Activated CD4-positive, alpha-beta T cell treated with anti-CD3 and anti-CD28 coated beads, Interleukin-2, Interleukin-4, amounts not matched to agents 100 ng/mL and 50 ng/mL, durations not matched to agents 16 hours and 8 hours (primary cell): Measurements from ENCODE around the gene EXOC4.
"Not testable (repeated sequence)": the region's sequence is repeated elsewhere in the genome, so short reads cannot be mapped to it uniquely, and the experiment has no call there.

ENCODE experiments used
- DNase-seq: peaks from one replicate; pipeline ENCODE4 v3.0.0-alpha.2; 2020; ENCODE audit warnings: low spot score

Gene EXOC4

DNA sequence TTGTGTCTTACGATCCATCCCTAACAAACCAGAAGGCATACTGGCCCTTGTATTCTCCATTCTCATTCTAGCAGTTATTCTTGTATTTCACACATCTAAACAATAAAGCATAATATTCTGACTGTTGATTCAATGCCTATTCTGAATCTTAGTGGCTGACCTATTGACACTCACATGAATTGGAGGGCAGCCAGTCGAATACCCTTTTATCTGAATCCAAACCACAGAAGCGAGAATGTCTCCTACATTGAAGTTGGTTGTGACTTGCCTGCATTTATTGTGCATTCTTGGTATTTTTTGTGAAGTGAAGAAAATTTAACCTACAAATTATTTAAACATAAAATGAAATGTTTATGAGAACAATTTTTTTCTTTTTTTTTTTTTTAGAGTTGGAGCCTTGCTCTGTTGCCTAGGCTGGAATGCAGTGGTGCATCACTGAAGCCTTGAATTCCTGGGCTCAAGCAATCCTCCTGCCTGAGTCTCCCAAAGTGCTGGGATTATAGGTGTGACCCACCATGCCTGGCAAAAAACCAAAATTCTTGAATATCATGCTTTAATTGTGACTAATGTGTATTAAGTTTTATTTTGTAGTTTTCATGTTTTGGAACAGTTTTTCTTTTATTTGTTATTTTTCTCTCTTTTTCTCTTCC, 22.7 kb downstream of the EXOC4 start:
- no peak for DNase-seq

DNA sequence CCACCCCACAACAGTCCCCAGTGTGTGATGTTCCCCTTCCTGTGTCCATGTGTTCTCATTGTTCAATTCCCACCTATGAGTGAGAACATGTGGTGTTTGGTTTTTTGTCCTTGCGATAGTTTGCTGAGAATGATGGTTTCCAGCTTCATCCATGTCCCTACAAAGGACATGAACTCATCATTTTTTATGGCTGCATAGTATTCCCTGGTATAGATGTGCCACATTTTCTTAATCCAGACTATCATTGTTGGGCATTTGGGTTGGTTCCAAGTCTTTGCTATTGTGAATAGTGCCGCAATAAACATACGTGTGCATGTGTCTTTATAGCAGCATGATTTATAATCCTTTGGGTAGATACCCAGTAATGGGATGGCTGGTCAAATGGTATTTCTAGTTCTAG, 26.1 kb downstream of the EXOC4 start:
- not testable (repeated sequence) for DNase-seq

DNA sequence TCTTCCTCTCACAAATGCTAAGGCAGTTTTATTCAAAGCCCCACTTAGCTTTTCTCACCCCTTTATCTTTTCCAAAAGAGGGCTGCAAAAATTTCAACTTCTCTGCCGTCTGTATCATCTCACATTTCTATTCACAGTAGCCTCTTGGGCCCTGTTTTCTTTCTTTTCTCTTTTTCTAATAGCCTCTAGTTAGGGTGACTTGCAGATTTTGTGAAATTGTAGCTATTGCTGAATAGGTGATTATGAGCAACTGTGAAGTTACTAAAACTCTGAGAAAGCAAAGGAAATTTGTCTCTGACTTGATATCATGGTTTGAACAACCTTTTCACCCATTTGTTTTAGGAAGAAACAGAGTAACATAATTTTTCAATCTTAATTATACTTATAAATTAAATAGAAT, 29.2 kb downstream of the EXOC4 start:
- no peak for DNase-seq

DNA sequence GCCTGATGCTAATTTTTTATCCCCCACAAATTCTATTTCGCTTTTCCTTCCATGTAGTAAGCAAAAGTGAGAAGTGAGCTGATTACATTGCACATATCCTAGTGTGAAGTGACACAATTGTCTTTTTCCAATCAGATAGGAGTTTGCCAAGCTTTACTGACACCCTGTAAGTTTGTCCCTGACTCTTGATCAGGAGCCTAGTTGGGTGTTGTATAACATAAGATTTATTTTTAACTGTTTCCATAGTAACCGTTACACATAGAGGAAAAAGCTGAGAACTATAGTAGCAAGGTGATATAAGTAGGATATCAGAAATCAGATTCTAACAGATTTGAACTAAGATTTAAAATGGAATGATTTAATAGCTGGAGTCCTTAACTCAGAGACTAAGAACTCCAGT, 31.2 kb downstream of the EXOC4 start:
- no peak for DNase-seq

DNA sequence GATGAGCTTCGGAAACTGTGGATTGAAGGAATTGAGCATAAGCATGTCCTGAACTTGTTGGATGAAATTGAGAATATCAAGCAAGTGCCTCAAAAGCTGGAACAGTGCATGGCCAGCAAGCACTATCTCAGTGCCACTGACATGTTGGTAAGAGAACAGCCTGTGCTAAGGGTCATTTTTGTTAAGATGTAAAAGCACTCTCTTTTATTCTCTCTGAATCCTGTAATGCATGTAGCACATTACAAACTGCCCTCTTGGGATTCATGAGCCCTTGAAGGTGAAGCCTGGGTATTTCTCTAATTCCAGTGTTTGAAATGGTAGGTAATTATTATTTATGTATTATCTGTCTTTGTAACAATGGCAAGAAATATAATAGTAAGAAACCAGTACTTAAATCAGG, 36.1 kb downstream of the EXOC4 start:
- DNase-seq: no peak

DNA sequence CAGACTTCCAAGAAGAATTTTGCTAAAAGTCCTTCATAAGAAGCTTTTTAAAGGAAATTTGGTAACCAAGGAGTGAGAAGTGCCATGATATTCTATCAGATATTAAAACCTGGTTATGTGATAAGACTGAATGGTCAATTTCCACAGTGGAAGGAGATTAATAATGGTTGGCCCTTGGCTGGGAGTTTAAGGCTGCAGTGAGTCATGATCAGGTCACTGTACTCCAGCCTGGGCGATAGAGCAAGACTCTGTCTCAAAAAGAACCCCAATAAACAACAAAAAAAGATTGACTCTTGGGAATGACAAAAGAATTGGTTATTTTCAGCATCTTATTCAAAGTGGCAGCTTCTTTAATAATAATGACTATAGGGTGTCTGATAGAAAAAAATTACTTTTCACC, 37.2 kb downstream of the EXOC4 start:
- DNase-seq: no peak

DNA sequence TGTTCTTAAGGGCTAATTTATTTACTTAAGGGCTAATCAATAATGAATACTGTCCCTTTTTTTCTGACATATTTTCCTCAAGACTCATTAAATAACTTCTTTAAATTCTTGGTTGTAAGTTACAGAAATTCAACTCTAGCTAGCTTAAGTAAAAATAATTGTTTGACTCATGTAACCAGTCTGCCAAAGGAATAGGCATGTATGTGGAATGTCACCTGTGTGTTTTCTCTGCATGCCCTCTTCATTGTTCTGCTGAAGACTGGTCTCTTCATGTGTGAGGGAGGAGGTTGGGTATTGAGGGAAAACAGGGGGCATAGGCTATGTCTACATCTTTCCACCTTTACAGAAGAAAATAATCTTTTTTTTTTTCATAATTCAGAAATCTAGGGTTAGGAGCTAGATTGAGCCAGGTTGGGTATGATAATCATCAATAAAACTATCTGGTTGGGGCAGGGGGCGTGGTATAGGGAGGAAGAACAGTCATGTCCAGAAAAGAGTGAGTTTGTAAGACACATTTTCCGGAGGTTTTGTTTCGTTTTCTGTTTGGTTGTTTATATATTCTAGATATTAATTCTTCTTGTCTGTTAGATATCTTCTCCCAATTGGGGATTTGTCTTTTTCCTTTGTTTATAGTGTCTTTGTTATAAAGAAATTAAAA, 37.9 kb downstream of the EXOC4 start:
- peak; percentile 43 for DNase-seq

DNA sequence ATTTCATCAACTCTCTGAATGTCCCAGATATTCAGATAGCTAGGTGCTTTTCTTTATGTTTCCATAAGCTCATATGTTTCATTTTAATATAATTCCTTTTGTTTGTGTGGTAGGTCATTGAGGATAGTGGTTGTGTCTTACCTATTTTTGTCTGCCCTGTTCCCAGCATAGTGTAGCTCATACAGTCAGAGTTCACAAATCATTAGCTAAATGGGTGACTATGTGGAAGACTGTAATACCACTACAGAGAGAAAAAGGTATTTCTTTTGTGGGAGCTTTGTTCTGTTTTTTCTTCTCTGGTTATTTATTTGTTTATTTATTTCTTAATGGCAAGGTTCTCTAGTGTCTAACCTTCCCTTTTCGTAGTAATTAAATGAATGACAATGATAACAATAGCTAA, 39.8 kb downstream of the EXOC4 start:
- no peak for DNase-seq

DNA sequence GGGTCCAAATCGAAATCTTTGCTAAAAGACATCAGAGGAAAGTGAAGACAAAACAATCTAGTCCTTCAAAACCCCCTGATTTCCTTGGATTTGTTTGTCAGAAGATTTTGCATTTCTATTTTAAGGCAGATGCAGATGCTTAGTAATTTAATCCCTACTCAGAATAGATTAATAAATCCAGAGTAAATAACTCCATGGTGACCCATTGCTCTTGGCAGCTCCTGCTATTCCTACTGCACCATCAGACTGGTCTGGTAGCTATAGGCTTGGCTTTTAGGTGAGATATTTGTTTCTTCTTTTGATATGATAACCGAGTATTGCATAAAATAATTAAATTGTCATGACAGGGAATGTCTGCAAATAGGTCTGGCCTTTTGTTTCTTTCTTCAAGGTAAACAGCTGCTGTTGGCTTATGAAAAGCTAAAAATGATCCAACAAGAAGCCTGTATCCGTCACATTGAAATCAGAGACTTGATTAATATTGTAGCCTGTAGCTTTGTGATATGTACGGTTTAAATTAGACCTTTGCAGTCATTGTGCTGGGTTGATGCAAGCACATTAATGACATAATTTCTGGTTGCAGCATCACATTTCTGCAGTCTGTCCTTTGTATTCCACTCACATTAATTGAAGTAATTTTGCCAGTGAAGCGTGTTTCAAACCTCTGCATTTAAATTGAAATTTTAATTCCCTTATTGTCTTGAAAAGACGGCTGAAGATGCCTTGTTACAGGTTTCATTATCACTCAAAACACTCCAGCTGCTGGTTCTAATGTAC, 40.7 kb downstream of the EXOC4 start:
- DNase-seq: no peak

DNA sequence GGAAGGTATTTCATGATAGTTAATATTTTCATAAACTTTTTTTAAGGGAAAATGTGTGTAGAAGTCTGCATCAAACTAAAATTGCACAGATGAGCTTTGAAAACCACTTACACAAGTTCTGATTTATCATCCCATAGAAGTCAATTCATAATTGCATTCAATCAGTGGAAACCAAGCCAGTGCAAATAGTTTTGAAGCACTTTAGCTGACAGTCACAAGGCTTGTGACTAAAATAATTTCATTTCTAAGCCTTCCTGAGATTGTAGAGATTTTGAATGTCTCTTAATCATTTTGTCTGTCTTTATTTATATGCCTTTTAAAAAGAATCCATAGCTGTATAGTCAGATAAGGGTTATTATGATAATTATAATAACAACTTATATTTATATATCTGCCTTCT, 41.4 kb downstream of the EXOC4 start:
- no peak for DNase-seq

DNA sequence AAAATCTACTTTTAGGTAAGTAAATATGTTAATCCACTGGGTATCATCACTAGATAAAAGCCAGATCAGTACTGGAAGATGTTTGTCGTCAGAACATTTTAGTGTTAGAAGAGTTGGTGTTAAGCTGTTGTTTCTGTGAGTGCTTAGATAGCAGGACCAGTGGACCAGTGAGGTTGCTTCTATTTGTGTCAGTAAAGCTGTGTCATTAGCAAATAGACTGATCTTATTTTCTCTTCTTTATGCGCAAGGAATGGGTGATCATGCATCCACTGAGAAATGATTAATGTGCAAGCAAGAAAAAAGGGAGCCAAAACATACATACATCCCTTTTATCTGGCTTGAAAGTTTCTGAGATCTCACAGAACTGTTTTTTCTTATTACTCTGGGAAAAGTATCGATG, 42.6 kb downstream of the EXOC4 start:
- DNase-seq: no peak

DNA sequence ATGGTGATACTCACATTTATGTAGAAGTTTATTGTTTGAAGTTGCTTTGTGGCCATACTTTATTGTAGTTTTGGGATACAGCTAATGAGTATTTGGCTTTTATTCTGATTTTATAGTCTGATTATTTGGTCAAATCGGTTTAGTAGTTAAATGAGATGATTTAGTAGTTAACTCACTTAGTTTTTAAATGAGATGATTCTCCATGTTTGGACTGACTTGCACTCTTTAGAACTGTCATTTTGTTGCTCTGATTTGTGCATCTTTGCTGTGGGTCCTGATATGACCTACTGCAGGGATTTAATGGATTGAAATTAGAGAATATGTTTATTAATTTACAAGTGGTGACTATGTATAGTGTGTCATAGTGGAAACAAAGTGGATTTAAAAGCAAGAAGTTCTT, 44.2 kb downstream of the EXOC4 start:
- no peak for DNase-seq

DNA sequence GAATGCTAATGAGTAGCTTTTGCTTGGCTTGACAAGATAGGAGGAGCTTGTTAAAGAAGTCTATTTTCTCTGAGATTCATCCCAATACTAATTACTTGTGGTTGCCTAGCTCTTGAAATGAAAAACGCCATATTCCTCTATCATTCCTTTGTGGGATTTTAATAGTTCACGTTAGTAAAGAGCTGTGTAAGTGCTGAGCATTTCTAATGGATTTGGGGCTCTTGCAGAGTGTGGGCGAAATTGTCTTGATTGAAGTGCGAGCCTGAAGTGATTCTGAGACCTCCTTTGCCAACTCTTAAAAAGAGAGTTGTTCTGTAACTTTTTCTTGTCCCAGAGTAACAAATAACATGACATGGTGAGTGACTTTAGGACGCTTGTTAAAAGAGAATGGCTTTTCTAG, 45.2 kb downstream of the EXOC4 start:
- no peak for DNase-seq

DNA sequence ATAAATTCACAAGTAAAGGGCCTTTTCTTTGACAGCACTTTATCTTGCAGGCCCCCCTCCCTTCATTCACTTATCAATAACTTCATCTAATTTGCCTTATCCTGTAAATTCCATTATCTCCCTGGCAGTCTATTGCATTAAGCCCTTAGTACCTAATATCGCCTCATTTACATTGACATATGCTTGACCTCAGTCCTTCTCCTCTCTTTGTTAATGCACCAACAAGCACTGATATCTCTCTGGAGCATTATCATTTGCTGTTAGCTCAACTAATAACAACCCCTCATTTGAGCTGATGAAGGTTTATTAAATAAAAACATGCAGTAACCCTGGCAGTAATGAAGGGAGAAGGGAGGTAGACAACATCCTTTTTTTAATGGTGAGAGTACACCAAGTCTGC, 46.8 kb downstream of the EXOC4 start:
- DNase-seq: no peak

DNA sequence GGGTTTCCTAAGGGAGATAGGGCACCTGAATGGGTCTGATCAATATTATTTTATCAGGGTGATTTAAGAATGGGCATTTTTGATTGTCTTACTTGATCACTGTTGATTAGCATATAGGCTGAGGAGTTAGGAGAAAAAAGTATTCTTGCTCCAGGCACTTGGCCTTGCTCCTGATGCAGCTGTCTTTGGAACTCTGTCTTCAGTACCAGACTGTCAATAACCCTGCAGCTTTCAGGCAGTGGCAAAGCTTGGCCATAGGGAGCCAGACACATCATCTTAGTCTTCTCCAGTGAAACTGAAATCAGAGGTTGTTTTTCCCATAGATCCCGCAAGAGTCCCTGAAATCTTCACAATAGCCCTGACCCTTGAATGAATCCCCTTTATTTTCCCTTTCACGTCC, 47.2 kb downstream of the EXOC4 start:
- DNase-seq: no peak

DNA sequence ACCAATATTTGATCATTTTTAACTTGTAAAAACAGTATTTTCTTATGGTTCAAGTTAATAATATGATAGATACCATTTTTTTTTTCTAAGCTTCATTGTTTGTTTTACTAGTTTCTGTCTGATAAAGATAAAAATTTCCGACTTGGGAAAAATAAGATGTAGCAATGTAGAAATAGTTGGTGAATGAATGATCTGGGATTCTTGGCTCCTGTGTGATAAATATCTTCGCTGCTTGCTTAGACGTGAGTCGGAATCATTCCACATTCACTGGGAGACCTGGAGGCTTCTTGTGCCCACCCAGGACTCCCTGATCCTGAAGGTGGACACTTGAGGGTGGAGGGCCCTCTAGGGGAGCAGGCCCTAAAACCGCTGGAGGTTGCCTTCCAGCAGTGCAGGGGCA, 47.9 kb downstream of the EXOC4 start:
- no peak for DNase-seq

DNA sequence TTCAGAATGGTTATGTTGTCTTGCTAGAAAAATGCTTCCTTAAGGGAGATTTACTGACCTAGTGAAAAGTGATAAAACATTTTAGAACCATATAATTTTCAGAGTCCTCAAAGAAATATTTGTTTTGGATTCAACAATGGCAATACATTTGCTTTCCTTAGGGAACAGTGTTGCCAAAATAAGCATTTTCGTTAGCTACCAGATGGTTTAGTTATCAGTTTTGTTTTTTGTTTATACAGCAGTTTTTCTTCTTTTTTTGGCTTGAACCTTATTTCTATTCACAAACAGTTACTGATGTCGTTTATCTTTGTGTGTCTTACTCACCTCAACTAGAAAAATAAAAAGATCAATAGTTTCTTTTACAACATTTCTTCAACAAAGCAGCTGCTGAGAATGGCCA, 48.6 kb downstream of the EXOC4 start:
- no peak for DNase-seq

DNA sequence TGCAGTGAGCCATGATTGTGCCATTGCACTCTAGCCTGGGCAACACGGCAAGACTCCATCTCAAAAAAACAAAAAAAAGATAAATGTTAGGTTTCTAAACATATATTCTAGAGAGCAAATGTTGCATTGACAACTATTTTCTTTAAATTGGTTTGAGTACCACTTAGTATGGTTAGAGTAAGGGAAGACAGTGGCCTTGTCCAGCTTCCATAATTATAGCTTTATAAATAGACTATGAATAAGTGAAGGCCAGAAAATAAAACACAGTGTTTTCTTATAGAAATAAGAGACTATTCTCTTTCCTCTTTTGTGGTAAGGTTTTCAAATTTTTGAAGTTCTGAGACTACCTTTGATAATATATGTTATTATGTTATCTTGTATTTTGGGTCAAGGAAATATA, 50.5 kb downstream of the EXOC4 start:
- no peak for DNase-seq

DNA sequence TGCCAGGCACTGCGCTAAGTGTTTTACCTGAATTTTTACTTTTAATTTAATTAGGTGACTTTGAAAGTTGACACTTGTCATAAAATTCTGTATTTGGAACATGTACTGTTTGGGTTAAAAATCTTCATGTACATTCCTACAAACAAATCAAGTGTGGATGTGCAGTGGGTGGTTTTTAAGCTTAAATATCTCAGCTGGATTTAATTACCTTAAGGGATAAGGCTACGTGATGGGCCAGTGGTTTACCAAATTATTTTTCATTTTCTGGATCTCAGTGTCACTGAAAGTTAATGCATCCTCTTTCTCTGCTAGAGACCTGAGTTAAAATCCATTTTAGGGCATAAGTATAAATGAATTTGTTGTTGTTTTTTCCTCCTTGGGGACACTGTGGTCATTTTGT, 51.1 kb downstream of the EXOC4 start:
- DNase-seq: no peak

DNA sequence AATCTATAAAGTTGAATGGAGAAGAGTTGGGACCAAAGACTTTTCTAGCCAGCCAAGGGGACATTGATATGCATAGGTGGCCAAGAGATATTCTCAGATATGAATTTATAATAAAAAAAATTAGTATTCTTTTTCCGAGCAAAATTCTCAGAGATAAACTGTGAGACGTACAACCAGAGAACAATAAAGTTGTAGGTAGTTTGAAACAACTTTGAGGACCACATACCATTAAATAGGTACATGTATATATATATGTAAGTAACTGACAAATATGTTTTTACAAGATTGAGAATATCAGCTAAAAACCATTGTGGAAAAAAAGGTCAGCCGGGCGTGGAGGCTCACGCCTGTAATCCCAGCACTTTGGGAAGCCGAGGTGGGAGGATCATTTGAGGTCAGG, 56.5 kb downstream of the EXOC4 start:
- DNase-seq: no peak

DNA sequence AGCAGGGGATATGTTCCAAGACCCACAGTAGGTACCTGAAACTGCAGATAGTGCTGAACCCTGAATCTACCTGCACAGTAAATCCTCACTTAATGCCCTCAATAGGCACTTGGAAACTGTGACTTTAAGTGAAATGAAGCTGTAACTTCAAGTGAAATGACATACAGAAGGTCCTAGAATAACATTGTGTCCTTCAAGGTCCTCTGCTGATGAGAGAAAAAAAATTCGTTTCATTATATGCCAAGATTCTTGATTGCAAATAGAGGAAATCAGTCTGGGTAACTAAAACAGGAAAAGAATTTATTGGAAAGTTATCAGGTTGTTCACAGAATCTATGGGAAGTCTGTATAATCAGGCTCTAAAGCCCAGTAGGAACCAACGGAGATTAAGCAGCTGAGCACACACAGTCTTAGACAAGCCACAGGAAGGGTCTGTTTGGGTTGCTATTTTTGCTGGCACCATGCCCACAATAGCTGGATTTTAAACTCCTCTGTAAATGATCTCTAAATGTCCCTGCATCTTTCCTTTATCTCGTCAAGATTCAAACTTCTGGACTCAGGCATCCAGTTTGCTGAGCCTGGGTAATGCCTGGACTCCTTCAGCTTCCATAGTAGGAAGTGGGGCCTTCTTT, 57.5 kb downstream of the EXOC4 start:
- DNase-seq: no peak

DNA sequence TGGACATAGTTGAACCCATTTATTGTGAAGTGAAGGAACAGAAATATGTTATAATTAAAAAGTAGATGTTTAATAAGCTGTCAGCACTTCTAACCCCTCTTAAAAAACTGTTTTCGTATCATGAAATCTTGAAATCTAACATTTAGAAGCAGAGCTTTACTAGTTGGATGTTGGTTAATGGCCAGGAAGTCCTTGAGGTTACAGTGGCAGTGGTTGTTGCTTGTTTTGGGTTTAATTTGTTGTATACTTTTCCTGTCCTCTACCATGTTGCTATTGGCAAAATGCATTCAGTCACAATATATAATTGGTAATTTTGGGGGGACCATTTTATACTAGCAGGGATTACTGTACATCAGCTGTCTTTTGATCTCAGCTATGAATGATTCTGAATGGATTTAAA, 60.7 kb downstream of the EXOC4 start:
- no peak for DNase-seq

DNA sequence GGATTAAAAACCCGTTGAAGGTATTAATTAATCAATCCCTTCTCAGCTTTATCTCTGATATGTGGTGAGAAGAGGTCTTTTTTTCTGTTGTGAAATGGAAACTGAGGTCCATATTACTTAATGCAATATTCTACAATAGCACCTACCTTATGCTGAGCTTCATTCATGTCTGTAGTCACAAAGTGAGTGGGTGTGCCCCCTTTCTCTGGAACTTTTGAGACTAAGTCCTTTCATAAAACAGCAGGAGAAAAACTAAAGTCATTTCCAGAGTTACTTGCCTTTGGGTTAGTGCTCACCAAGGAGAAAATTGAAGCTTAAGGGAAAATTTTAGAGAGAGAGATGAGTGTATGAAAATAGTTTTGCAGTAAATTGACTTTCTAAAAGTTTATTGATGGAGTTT, 61.2 kb downstream of the EXOC4 start:
- no peak for DNase-seq
